GM21526 (cell line): ENCODE measurements around the gene OAS3.
"Not testable (repeated sequence)": the region's sequence is repeated elsewhere in the genome, so short reads cannot be mapped to it uniquely, and the experiment has no call there.

Experiments
- ATAC-seq: cut with Tn5 transposase; IDR thresholded peaks from one replicate; pipeline ENCODE4 v1.9.1; 2021; ENCODE audit warnings: moderate library complexity; ENCODE audit not compliant: unreplicated experiment, low FRiP score

Gene OAS3

DNA sequence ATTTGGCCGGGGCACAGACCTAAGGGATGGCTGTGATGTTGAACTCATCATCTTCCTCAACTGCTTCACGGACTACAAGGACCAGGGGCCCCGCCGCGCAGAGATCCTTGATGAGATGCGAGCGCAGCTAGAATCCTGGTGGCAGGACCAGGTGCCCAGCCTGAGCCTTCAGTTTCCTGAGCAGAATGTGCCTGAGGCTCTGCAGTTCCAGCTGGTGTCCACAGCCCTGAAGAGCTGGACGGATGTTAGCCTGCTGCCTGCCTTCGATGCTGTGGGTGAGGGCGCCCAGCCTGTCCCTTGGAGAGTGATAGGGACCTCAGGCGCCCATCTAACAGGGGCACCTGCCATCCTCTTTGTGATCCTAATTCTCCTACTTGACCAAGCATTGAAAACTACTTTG lies 12.4 kb downstream of the OAS3 start:
- ATAC-seq = no peak

DNA sequence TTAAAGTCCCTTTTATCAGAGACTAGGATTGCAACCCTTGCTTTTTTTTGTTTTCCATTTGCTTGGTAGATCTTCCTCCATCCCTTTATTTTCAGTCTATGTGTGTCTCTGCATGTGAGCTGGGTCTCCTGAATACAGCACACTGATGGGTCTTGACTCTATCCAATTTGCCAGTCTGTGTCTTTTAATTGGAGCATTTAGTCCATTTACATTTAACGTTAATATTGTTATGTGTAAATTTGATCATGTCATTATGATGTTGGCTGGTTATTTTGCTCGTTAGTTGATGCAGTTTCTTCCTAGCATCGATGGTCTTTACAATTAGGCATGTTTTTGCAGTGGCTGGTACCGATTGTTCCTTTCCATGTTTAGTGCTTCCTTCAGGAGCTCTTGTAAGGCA lies 18.9 kb downstream of the OAS3 start:
- not testable (repeated sequence) for ATAC-seq

DNA sequence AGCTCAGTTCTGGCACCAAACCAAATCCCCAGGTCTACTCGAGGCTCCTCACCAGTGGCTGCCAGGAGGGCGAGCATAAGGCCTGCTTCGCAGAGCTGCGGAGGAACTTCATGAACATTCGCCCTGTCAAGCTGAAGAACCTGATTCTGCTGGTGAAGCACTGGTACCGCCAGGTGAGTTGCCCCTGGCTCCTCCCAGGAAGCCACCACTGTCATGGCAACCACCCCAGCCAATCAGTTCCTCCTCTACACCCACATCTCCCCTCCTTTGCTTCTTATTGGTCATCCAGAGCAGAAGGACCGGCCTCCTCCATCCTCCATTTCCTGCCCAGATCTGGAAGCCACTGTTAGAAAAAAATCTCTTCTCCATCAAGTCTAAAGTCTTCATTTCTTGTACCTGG lies 22.8 kb downstream of the OAS3 start:
- ATAC-seq = no peak

DNA sequence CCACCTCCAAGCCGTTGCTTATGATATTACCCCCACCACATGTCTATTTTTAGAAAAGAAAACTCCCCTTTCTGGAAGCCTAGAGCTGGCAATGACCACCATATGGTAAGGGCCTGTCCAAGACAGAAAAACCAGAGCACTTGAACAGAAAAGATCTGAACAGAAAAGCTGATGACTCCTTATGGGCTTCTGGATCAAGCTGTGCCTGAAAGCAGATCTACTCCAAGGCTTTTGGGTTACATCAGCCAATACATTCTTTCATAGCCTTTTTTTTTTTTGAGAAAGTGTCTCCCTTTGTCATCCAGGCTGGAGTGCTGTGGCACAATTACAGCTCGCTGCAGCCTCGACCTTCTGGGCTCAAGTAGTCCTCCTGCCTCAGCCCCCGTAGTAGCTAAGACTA lies 23.3 kb downstream of the OAS3 start:
- ATAC-seq = no peak

DNA sequence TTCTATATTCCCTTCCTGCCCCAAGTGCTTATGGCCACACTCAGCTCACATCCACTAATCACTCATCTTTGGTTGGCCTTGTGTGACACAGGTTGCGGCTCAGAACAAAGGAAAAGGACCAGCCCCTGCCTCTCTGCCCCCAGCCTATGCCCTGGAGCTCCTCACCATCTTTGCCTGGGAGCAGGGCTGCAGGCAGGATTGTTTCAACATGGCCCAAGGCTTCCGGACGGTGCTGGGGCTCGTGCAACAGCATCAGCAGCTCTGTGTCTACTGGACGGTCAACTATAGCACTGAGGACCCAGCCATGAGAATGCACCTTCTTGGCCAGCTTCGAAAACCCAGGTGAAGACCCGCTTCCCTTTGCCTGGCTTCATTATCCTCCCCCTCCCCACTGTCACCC lies 24.3 kb downstream of the OAS3 start:
- ATAC-seq = no peak

DNA sequence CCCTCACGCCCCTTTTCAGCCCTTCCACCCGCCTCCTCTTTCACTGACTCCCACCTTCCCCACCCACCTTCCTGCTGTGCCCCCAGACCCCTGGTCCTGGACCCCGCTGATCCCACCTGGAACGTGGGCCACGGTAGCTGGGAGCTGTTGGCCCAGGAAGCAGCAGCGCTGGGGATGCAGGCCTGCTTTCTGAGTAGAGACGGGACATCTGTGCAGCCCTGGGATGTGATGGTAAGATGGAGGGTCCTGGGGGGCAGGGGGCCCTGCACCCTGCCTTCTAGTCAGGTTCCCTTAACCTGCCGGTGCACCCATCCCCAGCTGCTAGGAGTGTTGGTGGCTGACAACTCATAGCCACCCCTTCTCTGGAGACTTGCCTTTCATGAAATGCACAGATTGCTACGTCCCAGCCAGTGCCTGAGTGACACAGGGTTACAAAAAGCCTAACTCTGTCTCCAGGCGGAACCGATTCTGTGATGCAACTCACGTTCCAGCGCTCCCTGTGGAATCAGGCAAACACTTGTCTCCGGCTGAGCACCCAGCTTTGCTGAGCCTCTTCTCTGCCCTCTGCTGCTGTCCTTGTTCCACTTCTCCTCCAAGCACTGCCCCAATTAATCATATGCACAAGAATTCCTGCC lies 25.1 kb downstream of the OAS3 start:
- no peak for ATAC-seq

DNA sequence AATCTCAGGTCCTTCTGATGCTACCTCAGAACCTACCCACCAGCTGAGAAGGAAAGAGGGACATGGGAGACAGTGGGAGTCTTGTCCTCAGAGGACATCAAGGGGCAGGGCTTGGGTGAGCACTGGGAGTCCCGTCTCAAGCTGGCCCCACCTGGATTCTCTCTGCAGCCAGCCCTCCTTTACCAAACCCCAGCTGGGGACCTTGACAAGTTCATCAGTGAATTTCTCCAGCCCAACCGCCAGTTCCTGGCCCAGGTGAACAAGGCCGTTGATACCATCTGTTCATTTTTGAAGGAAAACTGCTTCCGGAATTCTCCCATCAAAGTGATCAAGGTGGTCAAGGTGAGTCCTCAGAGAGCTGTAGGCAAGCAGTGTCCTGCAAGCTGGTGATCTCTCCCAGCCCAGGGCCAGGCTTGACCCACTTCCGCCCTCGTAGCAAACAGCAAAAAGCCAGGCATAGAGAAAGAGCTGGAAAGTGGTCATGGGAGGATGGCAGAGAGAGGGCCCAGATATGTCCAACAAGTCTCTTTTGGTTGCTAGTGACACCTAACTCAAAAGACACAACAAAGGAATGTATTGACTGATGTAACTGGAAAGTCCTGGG lies 25.9 kb downstream of the OAS3 start:
- ATAC-seq = no peak

DNA sequence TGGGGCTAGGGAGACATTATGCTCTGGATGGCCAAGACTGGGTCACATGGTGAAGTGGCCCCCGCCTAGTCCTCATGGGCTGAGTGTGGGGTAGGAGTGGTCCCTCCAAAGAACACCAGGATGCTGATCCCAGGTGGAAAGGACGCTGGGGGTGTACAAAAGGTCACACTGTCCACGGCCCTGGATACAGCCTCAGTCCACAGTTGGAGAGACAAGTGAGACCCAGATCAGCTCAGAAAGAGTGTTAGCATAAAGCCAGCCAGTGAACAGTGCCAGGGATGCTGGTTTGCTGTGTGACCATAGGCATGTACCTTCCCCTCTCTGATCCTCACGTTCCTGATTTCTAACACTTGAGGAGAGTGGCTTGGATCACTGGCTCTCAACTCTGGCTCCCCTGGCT lies 26.6 kb downstream of the OAS3 start:
- ATAC-seq = no peak

DNA sequence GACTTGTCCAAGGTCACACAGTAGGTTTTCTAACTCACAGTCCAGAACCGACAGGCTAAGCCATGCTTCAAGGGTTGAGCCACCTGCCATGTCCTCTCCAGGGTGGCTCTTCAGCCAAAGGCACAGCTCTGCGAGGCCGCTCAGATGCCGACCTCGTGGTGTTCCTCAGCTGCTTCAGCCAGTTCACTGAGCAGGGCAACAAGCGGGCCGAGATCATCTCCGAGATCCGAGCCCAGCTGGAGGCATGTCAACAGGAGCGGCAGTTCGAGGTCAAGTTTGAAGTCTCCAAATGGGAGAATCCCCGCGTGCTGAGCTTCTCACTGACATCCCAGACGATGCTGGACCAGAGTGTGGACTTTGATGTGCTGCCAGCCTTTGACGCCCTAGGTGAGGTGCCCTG lies 27.4 kb downstream of the OAS3 start:
- no peak for ATAC-seq

DNA sequence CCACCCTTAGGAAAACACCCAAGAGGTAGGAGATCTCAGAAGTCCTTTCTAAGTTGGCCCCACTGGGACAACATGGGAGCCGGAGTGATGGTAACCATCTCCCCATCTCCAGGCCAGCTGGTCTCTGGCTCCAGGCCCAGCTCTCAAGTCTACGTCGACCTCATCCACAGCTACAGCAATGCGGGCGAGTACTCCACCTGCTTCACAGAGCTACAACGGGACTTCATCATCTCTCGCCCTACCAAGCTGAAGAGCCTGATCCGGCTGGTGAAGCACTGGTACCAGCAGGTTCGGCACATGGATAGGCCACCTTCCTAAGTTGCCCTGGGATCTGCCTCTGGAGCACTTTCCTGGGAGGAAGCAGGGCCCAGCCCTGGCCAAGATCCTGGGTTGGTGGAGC lies 29.0 kb downstream of the OAS3 start:
- no peak for ATAC-seq

DNA sequence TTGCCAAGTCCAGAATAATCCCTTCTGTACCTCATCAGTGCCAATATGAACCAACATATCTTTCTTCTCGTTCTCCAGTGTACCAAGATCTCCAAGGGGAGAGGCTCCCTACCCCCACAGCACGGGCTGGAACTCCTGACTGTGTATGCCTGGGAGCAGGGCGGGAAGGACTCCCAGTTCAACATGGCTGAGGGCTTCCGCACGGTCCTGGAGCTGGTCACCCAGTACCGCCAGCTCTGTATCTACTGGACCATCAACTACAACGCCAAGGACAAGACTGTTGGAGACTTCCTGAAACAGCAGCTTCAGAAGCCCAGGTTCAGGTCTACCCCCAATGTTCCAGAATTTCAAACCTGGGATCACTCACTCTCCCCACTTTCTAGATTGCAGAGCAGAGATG lies 29.6 kb downstream of the OAS3 start:
- no peak for ATAC-seq

DNA sequence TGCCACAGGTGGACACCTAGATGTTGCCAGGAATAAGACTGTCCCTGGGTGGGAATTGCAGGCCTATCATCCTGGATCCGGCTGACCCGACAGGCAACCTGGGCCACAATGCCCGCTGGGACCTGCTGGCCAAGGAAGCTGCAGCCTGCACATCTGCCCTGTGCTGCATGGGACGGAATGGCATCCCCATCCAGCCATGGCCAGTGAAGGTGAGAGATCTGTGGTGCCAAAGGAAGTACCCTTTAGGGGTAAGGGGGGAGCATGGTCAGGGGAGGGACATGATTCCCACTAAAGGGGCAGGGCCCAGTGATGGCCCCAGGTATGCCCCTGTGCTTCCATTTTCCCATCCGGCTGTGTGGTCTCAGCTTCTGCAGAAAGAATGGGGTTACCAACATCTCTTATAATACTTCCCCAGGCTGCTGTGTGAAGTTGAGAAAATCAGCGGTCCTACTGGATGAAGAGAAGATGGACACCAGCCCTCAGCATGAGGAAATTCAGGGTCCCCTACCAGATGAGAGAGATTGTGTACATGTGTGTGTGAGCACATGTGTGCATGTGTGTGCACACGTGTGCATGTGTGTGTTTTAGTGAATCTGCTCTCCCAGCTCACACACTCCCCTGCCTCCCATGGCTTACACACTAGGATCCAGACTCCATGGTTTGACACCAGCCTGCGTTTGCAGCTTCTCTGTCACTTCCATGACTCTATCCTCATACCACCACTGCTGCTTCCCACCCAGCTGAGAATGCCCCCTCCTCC lies 31.5 kb downstream of the OAS3 start:
- ATAC-seq = no peak

DNA sequence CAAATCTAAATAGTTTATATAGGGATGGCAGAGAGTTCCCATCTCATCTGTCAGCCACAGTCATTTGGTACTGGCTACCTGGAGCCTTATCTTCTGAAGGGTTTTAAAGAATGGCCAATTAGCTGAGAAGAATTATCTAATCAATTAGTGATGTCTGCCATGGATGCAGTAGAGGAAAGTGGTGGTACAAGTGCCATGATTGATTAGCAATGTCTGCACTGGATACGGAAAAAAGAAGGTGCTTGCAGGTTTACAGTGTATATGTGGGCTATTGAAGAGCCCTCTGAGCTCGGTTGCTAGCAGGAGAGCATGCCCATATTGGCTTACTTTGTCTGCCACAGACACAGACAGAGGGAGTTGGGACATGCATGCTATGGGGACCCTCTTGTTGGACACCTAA lies 32.1 kb downstream of the OAS3 start:
- ATAC-seq = no peak

DNA sequence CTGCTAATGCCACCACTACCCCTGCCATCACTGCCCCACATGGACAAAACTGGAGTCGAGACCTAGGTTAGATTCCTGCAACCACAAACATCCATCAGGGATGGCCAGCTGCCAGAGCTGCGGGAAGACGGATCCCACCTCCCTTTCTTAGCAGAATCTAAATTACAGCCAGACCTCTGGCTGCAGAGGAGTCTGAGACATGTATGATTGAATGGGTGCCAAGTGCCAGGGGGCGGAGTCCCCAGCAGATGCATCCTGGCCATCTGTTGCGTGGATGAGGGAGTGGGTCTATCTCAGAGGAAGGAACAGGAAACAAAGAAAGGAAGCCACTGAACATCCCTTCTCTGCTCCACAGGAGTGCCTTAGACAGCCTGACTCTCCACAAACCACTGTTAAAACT lies 33.0 kb downstream of the OAS3 start:
- ATAC-seq = no peak

DNA sequence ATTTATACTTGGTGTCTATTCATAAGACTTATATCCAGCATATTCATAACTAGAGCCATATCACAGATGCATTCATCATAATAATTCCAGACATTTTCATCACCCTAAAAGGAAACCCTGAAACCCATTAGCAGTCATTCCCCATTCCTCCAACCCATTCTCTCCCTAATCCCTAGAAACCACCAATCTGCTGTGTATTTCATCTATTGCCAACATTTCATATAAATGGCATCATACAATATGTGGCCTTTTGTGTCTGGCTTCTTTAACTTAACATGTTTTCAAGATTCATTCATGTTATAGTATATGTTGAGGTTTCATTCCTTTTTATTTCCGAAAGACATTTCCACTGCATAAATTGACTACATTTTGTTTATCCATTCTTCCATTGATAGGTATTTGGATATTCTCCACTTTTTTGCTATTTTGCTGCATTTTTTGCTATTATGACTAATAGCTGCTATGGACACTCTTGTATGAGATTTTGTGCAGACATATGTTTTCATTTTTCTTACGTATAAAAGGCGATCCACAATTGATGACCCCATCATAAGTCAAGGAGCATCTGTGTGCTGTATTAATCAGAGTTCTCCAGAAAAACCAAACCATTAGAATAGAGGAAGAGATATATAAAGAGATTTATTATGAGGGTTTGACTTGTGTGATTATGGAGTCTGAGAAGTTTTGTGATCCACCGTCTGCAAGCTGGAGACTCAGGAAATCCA lies 34.9 kb downstream of the OAS3 start:
- ATAC-seq = no peak

DNA sequence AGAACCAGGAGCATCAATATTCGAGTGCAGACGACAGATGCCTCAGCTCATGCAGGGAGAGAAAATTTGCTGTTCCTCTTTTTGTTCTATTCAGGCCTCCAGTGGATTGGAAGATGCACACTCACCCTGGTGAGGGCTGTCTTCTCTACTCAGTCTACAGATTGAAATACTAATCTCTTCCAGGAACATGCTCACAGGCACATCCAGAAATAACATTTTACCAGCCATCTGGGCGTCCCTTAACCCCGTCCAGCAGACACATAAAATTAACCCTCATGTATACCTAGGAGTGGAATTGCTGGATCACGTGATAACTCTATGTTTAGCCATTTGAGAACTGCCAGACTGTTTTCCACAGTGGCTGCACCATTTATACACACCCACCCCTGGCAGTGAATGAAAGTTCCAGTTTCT lies 35.6 kb downstream of the OAS3 start:
- no peak for ATAC-seq

DNA sequence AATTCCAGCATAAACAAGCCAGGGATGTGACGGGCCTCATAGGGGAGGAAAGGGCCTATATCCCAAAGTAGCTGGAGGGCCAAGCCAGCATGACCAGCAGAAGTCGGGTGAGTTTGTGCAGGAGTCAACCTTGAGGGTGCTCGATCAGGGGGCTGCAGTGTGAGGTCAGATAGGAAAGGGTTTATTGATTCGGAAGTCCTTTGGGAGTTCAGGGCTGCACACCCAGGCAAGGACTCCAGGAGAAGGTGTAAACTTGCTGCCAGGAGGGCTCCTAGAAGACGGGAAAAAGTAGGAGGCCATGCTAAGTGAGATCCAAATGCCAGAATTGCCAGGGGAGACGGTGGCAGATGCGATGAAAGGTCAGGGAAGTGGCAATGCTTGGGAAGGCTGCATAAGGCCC lies 36.6 kb downstream of the OAS3 start:
- ATAC-seq = no peak

DNA sequence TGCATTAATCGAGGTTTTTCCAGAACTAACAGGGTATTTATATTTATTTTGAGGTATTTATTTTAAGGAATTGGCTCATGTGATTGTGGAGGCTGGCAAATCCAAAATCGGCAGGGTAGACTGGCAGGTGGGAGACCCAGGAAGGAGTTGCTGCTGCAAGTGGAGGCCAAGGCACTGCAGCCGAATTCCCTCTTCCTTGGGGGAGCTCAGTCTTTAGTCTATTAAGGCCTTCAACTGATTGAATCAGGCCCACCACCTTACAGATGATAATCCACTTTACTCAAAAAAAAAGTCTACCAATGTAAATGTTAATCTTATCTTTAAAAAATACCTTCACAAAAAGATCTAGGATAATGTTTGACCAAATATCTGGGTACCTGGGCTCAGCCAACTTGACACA lies 38.9 kb downstream of the OAS3 start:
- no peak for ATAC-seq

DNA sequence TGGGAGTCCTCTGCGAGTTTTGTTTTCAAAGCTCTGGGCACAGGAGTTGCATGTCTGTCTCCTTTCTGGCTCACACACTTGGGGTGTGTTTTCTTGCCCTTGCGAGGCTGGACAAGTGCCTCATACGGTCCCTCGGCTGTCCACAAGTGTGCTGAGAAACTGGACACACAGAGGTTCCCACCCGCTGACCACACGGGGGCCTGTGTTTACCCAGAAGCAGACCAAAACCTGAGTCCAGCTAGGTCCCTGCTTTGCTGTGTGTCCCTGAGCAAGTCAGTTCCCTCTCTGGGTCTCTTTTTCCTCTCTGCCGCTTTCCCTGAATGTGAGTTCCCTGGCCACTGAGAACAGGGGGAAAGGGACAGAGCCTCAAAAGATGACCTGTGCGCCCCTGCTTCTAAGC lies 39.4 kb downstream of the OAS3 start:
- no peak for ATAC-seq

DNA sequence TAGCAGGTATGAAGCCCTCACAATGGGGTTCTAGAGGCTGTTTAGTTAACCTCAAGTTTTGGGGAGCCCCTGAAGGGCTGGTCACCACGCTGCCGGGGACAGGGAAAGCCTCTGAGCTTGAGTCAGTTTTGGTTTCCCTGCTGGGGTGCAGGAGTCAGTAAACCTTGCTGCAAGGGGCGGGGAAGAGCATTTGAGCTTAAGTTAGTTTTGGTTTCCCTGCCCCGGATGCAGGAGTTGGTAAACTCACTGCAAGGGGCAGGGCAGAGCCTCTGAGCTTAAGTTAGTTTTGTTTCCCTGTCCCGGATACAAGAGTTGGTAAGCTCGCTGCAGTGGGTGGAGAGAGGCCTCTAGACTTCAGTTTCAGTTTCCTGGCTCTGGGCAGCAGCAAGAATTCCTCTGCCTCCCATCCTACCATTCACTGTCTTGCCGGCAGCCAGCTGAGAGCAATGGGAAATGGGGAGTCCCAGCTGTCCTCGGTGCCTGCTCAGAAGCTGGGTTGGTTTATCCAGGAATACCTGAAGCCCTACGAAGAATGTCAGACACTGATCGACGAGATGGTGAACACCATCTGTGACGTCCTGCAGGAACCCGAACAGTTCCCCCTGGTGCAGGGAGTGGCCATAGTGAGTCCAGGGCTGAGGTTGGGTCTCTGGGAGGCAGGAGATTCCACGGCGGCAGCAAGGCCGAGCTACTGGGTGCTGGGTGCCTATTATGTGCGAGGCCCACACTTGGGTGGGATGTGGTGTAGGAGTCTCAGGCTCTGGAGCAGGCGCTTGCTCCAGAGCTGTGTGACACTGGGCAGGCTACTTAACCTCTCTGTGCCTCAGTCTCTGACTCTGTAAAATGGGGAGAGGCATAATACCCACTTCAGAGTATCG lies 40.1 kb downstream of the OAS3 start, which contains the start of gene OAS2:
Gene OAS2 (plus strand): TSS at position 357 of the 878 bp plus-strand sequence. CDS start 90 bp downstream, at position 447.
- ATAC-seq = peak; percentile 86
